Measurements from ENCODE around the gene KLHL30. TPM values are rescaled to one million over a fixed set of nuclear protein-coding genes. Genes with fewer than 3 reads are reported as not detected.

KLHL30 gene
- total and polyA plus RNA-seq, 3 donors from 2014 or later = 0.16 to 0.37 (median 0.29) TPM

DNA sequence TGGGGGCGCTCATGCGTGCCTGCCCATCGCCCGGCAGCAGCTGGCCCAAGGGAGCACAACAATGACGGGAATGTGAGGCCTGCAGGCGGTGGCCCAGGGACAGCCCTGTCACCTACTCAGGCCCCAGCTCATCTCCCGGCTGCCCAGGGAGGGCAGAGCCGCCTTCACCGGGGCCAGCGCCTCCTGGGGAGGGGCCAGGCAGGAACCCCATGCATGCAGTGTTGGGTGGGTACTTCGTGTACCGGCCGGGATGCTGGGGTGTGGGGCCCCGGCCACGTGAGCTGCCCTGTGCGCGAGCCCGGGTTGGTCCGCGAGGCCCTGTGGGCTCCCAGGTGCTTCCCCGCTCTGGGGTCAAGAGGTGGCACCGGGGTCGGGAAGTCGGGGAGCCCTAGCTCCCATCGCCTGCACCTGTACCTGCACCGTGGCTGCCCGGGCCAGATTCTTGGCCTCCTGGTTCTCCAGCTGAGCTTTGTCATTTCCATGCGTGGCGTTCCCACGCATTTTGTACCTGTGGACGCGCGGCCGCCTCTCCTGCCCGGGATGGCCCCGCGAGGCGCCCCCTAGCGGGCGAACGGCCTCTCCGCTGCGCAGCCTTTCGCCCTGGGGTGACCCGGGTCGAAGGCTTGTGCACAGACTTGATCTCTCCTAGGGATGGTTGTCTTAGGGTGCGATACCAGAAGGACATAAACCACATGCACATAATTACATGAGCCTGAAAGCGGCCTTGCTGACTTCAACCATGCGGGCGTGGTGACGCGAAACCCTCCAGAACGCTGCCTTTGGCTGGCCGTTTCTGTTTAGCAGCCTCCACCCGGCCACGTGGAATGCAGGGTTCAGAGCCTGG lies 950 bp downstream of the KLHL30 start:
- no peak overlapping the region for H3K4me3 ChIP-seq
- H3K4me1 ChIP-seq = no peaks in the 10 kb centered on the region
- H3K36me3 ChIP-seq (ENCODE audit: low read depth, missing control alignments) = no peaks in the 10 kb centered on the region
- 69 to 92% methylated on average over 11 to 39 of the region's 56 CpGs for WGBS, 2 donors
- no peaks in the 10 kb centered on the region for H3K27me3 ChIP-seq
- H3K9me3 ChIP-seq = no peaks in the 10 kb centered on the region
- DNase-seq = no peak
- intact Hi-C loops (cut with DNase I; ENCODE audit: low total_unique reads) = no loop called here
- H3K27ac ChIP-seq = no peak overlapping the region
- TF ChIP-seq, protein P1, sequence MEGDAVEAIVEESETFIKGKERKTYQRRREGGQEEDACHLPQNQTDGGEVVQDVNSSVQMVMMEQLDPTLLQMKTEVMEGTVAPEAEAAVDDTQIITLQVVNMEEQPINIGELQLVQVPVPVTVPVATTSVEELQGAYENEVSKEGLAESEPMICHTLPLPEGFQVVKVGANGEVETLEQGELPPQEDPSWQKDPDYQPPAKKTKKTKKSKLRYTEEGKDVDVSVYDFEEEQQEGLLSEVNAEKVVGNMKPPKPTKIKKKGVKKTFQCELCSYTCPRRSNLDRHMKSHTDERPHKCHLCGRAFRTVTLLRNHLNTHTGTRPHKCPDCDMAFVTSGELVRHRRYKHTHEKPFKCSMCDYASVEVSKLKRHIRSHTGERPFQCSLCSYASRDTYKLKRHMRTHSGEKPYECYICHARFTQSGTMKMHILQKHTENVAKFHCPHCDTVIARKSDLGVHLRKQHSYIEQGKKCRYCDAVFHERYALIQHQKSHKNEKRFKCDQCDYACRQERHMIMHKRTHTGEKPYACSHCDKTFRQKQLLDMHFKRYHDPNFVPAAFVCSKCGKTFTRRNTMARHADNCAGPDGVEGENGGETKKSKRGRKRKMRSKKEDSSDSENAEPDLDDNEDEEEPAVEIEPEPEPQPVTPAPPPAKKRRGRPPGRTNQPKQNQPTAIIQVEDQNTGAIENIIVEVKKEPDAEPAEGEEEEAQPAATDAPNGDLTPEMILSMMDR (IDR thresholded peaks at IDR 0.05) = peak in 1 of 3 experiments; percentile 48
- TF ChIP-seq POLR2A (IDR thresholded peaks at IDR 0.05) = no peak

DNA sequence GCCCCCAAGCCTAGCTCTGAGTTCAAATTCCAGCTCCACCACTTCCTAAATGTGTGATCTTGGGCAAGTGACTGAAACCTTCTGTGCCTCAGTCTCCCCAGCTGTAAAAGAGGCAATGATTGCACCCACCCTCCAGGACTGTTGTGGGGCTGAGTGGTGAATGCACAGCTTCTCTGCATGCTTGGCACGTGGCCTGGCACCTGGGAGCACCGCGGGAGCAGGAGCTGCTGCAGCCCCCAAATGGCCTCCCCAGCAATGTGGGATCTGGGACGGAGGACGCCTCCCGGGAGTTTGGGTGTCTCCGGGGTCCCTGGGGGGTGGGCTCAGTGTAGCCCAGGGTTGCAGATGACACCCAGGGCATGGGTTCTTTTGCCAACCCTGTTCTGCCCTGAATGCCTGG lies 1.6 kb downstream of the KLHL30 start:
- Histone ChIP-seq H3K36me3 (ENCODE audit: low read depth, missing control alignments) (no peaks in the 10 kb centered on the region), H3K4me1 (no peaks in the 10 kb centered on the region), H3K27me3 (no peaks in the 10 kb centered on the region), H3K4me3 (no peak overlapping the region), H3K9me3 (no peaks in the 10 kb centered on the region), H3K27ac (no peak overlapping the region)
- no peak for DNase-seq
- no peak for TF ChIP-seq POLR2A (IDR thresholded peaks at IDR 0.05)
- TF ChIP-seq, protein P1 (IDR thresholded peaks at IDR 0.05) = no peak
- WGBS, 2 donors = 89% methylated on average over 7 of the region's 7 CpGs; no CpG with 5 or more reads in 1 of the 2 donors
- intact Hi-C loops (cut with DNase I; ENCODE audit: low total_unique reads) = no loop called here

DNA sequence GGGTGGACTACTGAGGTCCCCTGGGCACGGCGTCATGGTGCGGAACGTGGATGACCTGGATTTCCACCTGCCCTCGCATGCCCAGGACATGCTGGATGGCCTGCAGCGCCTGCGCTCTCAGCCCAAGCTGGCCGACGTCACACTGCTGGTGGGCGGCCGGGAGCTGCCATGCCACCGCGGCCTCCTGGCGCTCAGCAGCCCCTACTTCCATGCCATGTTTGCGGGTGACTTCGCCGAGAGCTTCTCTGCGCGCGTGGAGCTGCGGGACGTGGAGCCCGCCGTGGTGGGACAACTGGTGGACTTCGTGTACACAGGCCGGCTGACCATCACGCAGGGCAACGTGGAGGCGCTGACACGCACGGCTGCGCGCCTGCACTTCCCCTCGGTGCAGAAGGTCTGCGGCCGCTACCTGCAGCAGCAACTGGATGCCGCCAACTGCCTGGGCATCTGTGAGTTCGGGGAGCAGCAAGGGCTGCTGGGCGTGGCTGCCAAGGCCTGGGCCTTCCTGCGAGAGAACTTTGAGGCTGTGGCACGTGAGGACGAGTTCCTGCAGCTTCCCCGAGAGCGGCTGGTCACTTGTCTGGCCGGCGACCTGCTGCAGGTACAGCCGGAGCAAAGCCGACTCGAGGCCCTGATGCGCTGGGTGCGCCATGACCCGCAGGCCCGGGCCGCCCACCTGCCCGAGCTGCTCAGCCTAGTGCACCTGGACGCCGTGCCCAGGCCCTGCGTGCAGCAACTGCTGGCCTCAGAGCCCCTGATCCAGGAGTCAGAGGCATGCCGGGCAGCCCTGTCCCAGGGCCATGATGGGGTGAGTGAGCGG lies 2.5 kb downstream of the KLHL30 start:
- WGBS, 2 donors = 88 to 94% methylated on average over 14 to 49 of the region's 60 CpGs
- intact Hi-C loops (cut with DNase I; ENCODE audit: low total_unique reads) = no loop called here
- no peaks in the 10 kb centered on the region for H3K4me1 ChIP-seq
- H3K9me3 ChIP-seq = no peaks in the 10 kb centered on the region
- no peak overlapping the region for H3K27ac ChIP-seq
- no peaks in the 10 kb centered on the region for H3K27me3 ChIP-seq
- H3K4me3 ChIP-seq = no peak overlapping the region
- H3K36me3 ChIP-seq (ENCODE audit: low read depth, missing control alignments) = no peaks in the 10 kb centered on the region
- TF ChIP-seq, protein P1 (IDR thresholded peaks at IDR 0.05) = no peak
- TF ChIP-seq POLR2A (IDR thresholded peaks at IDR 0.05) = no peak
- no peak for DNase-seq

DNA sequence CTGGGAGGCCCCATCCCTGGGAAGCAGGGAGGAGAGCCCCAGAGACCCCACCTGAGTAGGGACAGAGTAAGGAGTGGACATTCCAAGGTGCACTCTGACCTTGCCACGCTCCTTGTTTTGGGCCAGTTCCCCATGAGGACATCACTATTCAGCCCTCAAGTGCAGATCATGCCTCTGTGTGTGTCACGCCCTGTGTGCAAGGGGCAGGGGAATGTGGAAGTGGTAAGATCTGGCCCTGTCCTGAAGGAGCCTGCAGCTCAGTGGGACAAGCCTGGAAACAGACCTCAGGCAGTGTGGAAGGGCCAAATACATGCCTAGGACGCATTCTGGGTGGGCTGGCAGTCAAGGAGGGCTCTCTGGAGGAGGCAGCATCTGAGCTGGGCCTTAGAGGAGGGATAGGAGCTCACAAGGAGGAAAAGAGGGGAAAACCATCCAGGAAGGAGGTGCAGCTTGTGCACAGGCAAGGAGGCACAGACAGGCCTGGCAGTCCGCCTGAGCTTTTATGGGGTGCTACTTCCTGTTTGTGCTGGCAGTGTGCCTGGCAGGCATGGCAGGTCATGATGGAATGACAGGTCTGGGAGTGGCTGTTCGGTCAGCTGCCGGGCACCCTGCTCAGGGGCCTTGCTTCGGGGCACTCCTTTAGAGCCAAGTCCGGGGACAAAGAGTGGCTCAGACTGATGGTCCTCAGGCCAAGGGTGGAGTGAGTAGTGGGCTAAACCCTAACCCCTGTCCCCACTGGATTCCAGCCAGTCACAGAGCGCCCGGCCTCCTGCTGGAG lies 3.3 kb downstream of the KLHL30 start:
- H3K36me3 ChIP-seq (ENCODE audit: low read depth, missing control alignments) = no peaks in the 10 kb centered on the region
- no peaks in the 10 kb centered on the region for H3K4me1 ChIP-seq
- no peaks in the 10 kb centered on the region for H3K27me3 ChIP-seq
- H3K4me3 ChIP-seq = no peak overlapping the region
- TF ChIP-seq, protein P1 (IDR thresholded peaks at IDR 0.05) = no peak
- no peak for TF ChIP-seq POLR2A (IDR thresholded peaks at IDR 0.05)
- WGBS, 2 donors = 75 to 77% methylated on average over 7 to 10 of the region's 10 CpGs
- H3K27ac ChIP-seq = no peak overlapping the region
- no peak for DNase-seq
- intact Hi-C loops (cut with DNase I; ENCODE audit: low total_unique reads) = no loop called here
- H3K9me3 ChIP-seq = no peaks in the 10 kb centered on the region
